Transverse colon (tissue), 4 donors: ENCODE measurements around the gene TOGARAM2. TPM values are rescaled to one million over a fixed set of nuclear protein-coding genes. Genes with fewer than 3 reads are reported as not detected.

Experiments used
- DNase-seq: peaks from one replicate; pipeline ENCODE4 v3.0.0-alpha.2; 2019
- H3K27ac ChIP-seq, 4 donors: fragments of 200-600 bp; sonication (generic); 2 replicates each; pipeline ENCODE4 v1.5.1; 2016 to 2018; ENCODE audit warnings: inconsistent platforms in 4 of 4
- H3K27me3 ChIP-seq: fragments of 200-600 bp; sonication (generic); 2 replicates; pipeline ENCODE4 v1.5.1; 2017; ENCODE audit warnings: inconsistent platforms
- H3K36me3 ChIP-seq, 4 donors: fragments of 200-600 bp; sonication (generic); 2 replicates each; pipeline ENCODE4 v1.5.1; 2017 to 2019; ENCODE audit warnings: inconsistent platforms in 4 of 4
- H3K4me1 ChIP-seq, 4 donors: fragments of 200-600 bp; sonication (generic); 2 replicates each; pipeline ENCODE4 v1.5.1; 2017 to 2020; ENCODE audit warnings: inconsistent platforms in 4 of 4
- H3K4me3 ChIP-seq, 4 donors: fragments of 200-600 bp; sonication (generic); 1 replicate in 1 of 4; 2 replicates in 3 of 4; pipeline versions ENCODE4 v1.5.1 to v1.6.1; 2017 to 2019; ENCODE audit warnings: inconsistent platforms in 4 of 4
- H3K9me3 ChIP-seq, 2 donors: fragments of 200-600 bp; sonication (generic); 2 replicates each; pipeline ENCODE4 v1.5.1; 2017 to 2019; ENCODE audit warnings: inconsistent platforms in 2 of 2
- CTCF ChIP-seq, 5 experiments: fragments of 200-600 bp in 3 of 5; fragments of 450-650 bp in 2 of 5; sonication (generic) in 3 of 5; IDR thresholded peaks; 1 replicate in 2 of 5; 2 replicates in 3 of 5; pipeline ENCODE4 v1.5.1; 2016 to 2017; ENCODE audit warnings: antibody characterized with exemption in 5 of 5, inconsistent platforms in 3 of 5, mild to moderate bottlenecking in 2 of 5, moderate library complexity in 1 of 5
- EP300 ChIP-seq: sonication (generic); formaldehyde crosslinking; IDR thresholded peaks from one replicate; pipeline ENCODE4 v1.6.1; 2017; ENCODE audit warnings: antibody characterized with exemption, low read depth
- POLR2A ChIP-seq: fragments of 450-650 bp; IDR thresholded peaks from one replicate; pipeline ENCODE4 v1.6.1; 2016; ENCODE audit warnings: antibody characterized with exemption, mild to moderate bottlenecking, moderate library complexity
- POLR2AphosphoS5 ChIP-seq, 3 donors: sonication (generic); formaldehyde crosslinking; IDR thresholded peaks; one replicate each; pipeline ENCODE4 v1.6.1; 2016; ENCODE audit warnings: antibody characterized with exemption in 3 of 3
- WGBS, 2 donors: methylation state at CpG; one replicate each; pipeline ENCODE4 v1.1.5; 2018; ENCODE audit warnings: low coverage in 1 of 2; 5-methylcytosine and 5-hydroxymethylcytosine counted together
- in situ Hi-C, 4 donors: fragments of 200-750 bp; cut with MboI; loops; one replicate each; pipeline versions ENCODE4 v1.15.0 to v1.15.1; 2017; ENCODE audit warnings: low sequenced_read_pairs in 3 of 4, low pct_ligation_motif_present in 1 of 4, low pct_unique_long_range_greater_than_20kb in 1 of 4
- intact Hi-C: fragments of 100-400 bp; cut with DNase I; formaldehyde crosslinking; loops from one replicate; pipeline ENCODE4 v1.15.1; 2023; ENCODE audit warnings: low total_unique reads
- total RNA-seq, 4 donors: library from RNA; depleted of rRNA; stranded (reverse); fragments of >200 nt; gene quantifications; one replicate each; pipeline ENCODE4 v1.1.0, GENCODE V29; 2016

Gene TOGARAM2
- total RNA-seq, 4 donors from 2014 or later, result 0.79 to 7.1 (median 3.1) TPM; not detected in 1

GRCh38 chr2:28994679-28995078, 13.6 kb downstream of the TOGARAM2 start:
- Histone ChIP-seq H3K27me3 (no peaks in the 10 kb centered on the region), H3K4me3 (no peak overlapping the region), H3K27ac (no peak overlapping the region), H3K9me3 (no peaks in the 10 kb centered on the region), H3K4me1 (peaks cover 0 to 23% (median 16%) of the 10 kb centered on the region in 4 donors), H3K36me3 (no peaks in the 10 kb centered on the region)
- 97 to 100% methylated on average over 1 to 5 of the region's 7 CpGs for WGBS, 2 donors
- DNase-seq, result no peak
- TF ChIP-seq CTCF (IDR thresholded peaks at IDR 0.05) (no peak), POLR2A (no peak), POLR2AphosphoS5 (IDR thresholded peaks at IDR 0.05) (no peak), EP300 (no peak)
- intact Hi-C loops, result no loop called here
- in situ Hi-C loops, result no loop called here

- no peak overlapping the region for H3K4me3 ChIP-seq
- H3K36me3 ChIP-seq, result no peaks in the 10 kb centered on the region
- no peak overlapping the region for H3K27ac ChIP-seq
- in situ Hi-C loops (no loop called here), intact Hi-C loops (no loop called here)
- H3K9me3 ChIP-seq, result no peaks in the 10 kb centered on the region
- H3K27me3 ChIP-seq, result no peaks in the 10 kb centered on the region
- WGBS, 2 donors, result 67 to 73% methylated on average over 3 to 6 of the region's 6 CpGs
- DNase-seq, result no peak
- TF ChIP-seq CTCF (IDR thresholded peaks at IDR 0.05) (no peak), POLR2A (no peak), POLR2AphosphoS5 (IDR thresholded peaks at IDR 0.05) (no peak), EP300 (no peak)
- H3K4me1 ChIP-seq, result peaks cover 0 to 21% (median 14%) of the 10 kb centered on the region in 4 donors
Measured at GRCh38 chr2:28995765-28996750, 15.0 kb downstream of the TOGARAM2 start.

GRCh38 chr2:28997237-28997846, 16.2 kb downstream of the TOGARAM2 start:
- no peaks in the 10 kb centered on the region for H3K36me3 ChIP-seq
- no peaks in the 10 kb centered on the region for H3K9me3 ChIP-seq
- WGBS, 2 donors, result 37 to 66% methylated on average over 5 to 12 of the region's 12 CpGs
- no peak overlapping the region for H3K27ac ChIP-seq
- no peak overlapping the region for H3K4me3 ChIP-seq
- in situ Hi-C loops, result no loop called here
- intact Hi-C loops, result no loop called here
- TF ChIP-seq POLR2A (no peak), CTCF (IDR thresholded peaks at IDR 0.05) (no peak), EP300 (no peak), POLR2AphosphoS5 (IDR thresholded peaks at IDR 0.05) (no peak)
- peaks cover 0 to 15% (median 11%) of the 10 kb centered on the region in 4 donors for H3K4me1 ChIP-seq
- no peak for DNase-seq
- H3K27me3 ChIP-seq, result no peaks in the 10 kb centered on the region
